ENCODE results near the gene NOTCH4. TPM values are rescaled to one million over a fixed set of nuclear protein-coding genes. Genes with fewer than 3 reads are reported as not detected.

The NOTCH4 gene
- total and polyA plus RNA-seq, 12 donors = 7.1 to 136 (median 20.2) TPM

GRCh38 chr6:32203426-32204267, 20.2 kb downstream of the NOTCH4 start:
- Histone ChIP-seq H3K4me3 (no peak overlapping the region), H3K4me1 (replicated peaks in 1 of 2) (no peaks in the 10 kb centered on the region), H3K9me3 (replicated peaks in 1 of 3) (no peaks in the 10 kb centered on the region), H3K27me3 (no peaks in the 10 kb centered on the region), H3K36me3 (replicated peaks in 1 of 2) (no peaks in the 10 kb centered on the region), H3K27ac (peak overlapping the region in 1 of 5 donors; percentile 22)
- no peak for TF ChIP-seq CTCF (IDR thresholded peaks at IDR 0.05)
- intact Hi-C loops (cut with DNase I) = loop anchor here in 1 of 2 donors (10.0 kb wide), 1 partner anchor 1029 kb away; the partner anchor contains the start of gene POU5F1
- 54 to 75% (median 71%) methylated on average over 7 to 9 of the region's 9 CpGs for WGBS, 4 donors
- DNase-seq = no peak

DNA sequence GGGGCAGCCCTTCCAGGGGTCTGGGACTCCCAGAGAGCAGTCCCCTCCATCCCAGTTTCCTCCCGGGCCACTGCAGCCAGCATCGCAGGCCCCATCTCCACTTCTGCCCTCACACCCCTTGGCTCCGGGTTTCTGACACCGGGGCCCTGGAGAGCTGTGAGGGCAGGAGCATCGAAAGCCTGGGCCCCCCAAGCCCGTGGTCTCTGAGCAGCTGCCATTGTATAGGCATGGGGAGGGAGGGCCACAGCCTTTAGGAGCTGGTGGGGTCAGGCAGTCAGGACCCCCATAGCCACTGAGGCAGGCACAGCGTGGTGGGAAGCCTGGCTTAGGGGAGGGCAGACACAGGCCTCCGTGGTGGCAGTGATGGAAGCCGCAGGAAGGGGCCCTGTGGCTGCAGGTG, 21.7 kb downstream of the NOTCH4 start:
- no peaks in the 10 kb centered on the region for H3K36me3 ChIP-seq (replicated peaks in 1 of 2)
- H3K27ac ChIP-seq = no peak overlapping the region
- TF ChIP-seq CTCF (IDR thresholded peaks at IDR 0.05) (no peak), POLR2A (IDR thresholded peaks at IDR 0.05) (no peak)
- no peak overlapping the region for H3K4me3 ChIP-seq
- H3K27me3 ChIP-seq = no peaks in the 10 kb centered on the region
- WGBS, 4 donors = 78 to 85% (median 82%) methylated on average over 5 to 9 of the region's 9 CpGs
- no peaks in the 10 kb centered on the region for H3K9me3 ChIP-seq (replicated peaks in 1 of 3)
- intact Hi-C loops (cut with DNase I) = loop anchor here in 1 of 2 donors (10.0 kb wide), 1 partner anchor 1027 kb away; the partner anchor contains the start of gene POU5F1
- no peak for DNase-seq
- peaks cover 0 to 4% of the 10 kb centered on the region in 2 donors for H3K4me1 ChIP-seq (replicated peaks in 1 of 2)

DNA sequence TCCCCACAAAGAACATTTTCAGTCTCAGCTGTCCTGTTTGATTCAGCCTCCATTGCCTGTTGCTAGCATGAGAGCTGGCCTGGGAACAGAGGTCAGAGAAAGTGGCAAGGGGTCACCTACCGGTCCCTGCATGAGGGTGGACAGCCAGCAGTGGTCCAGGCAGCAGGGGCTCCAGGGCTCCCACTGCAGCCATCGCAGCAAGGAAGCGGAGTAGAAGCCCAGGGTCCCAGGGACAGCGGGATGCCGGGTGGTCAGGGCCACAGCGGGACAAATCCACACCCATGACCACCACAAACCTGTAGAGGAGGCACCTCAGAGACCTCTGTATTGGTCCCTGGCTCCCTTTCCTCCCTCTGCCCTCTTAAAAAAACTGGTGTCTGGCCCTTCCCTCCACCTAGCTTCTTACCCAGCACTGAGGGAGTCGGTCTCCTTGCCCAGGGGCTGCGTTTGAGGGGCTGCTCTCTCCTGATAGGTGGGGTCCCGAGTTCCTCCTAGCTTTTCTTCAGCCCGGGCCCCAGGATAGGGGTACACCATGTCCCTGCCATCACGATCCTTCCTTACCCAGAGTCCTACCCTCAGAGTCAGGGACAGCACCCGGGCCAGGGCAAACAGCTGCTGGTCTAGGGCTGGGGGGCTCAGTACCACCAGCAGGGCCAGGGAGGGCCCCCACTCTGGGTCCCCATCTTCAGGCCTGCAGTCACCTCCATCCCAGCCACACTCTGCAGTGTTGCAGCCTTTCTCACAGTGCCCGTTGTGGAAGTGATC, 23.0 kb downstream of the NOTCH4 start:
- no peak overlapping the region for H3K27ac ChIP-seq
- no peak for DNase-seq
- WGBS, 4 donors = 77 to 87% (median 82%) methylated on average over 5 to 13 of the region's 13 CpGs
- no peaks in the 10 kb centered on the region for H3K27me3 ChIP-seq
- intact Hi-C loops (cut with DNase I) = loop anchor here in 1 of 2 donors (10.0 kb wide), 1 partner anchor 1026 kb away; the partner anchor contains the start of gene POU5F1
- no peaks in the 10 kb centered on the region for H3K9me3 ChIP-seq (replicated peaks in 1 of 3)
- H3K4me1 ChIP-seq (replicated peaks in 1 of 2) = peaks cover 6 to 12% of the 10 kb centered on the region in 2 donors
- no peak overlapping the region for H3K4me3 ChIP-seq
- H3K36me3 ChIP-seq (replicated peaks in 1 of 2) = no peaks in the 10 kb centered on the region
- no peak for TF ChIP-seq POLR2A (IDR thresholded peaks at IDR 0.05)
- no peak for TF ChIP-seq CTCF (IDR thresholded peaks at IDR 0.05)

DNA sequence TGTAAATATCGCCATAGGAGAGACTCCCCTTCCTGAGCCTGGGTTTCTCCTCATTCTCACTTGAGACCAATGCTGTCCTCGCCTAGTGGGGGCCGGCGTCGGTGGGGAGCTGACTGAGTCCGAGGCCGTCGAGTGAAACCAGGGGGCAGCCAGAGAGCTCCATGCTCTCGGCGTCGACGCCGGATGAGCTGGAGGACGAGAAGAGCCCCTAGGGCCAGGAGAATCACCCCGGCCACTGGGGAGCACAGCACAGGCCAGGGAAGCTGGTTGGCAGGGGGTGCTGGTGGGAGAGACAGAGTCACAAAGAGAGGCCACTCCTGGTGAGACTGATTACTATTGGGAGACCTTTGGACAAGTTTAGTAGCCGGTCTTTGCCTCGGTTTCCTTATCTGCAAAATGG, 25.0 kb downstream of the NOTCH4 start:
- Histone ChIP-seq H3K4me3 (no peak overlapping the region), H3K4me1 (replicated peaks in 1 of 2) (peaks cover 6 to 21% of the 10 kb centered on the region in 2 donors), H3K27ac (no peak overlapping the region), H3K27me3 (no peaks in the 10 kb centered on the region), H3K9me3 (replicated peaks in 1 of 3) (no peaks in the 10 kb centered on the region), H3K36me3 (replicated peaks in 1 of 2) (no peaks in the 10 kb centered on the region)
- 81 to 89% (median 87%) methylated on average over 16 to 17 of the region's 17 CpGs for WGBS, 4 donors
- TF ChIP-seq CTCF (IDR thresholded peaks at IDR 0.05) (no peak), POLR2A (IDR thresholded peaks at IDR 0.05) (no peak)
- no peak for DNase-seq
- intact Hi-C loops (cut with DNase I) = no loop called here

Measured in adrenal gland (tissue), 12 donors.